ENCODE data around the gene PPP6R3. TPM values are rescaled to one million over a fixed set of nuclear protein-coding genes. Genes with fewer than 3 reads are reported as not detected.

The PPP6R3 gene
- total and polyA plus RNA-seq, 4 experiments from 2014 or later, result 22.2 to 147 (median 96.9) TPM

GRCh38 chr11:68653486-68654430 is 193.2 kb downstream of the PPP6R3 start:
- no peaks in the 10 kb centered on the region for H3K36me3 Mint-ChIP-seq
- H3K4me3 Mint-ChIP-seq, result no peak overlapping the region
- peaks cover 0 to 5% (median 0%) of the 10 kb centered on the region in 8 donors for H3K9me3 Mint-ChIP-seq
- H3K27me3 Mint-ChIP-seq, result peaks cover 13 to 17% of the 10 kb centered on the region in 2 donors
- POLR2A ChIA-PET (ENCODE audit: partially characterized antibody), result no interaction called here
- Histone ChIP-seq H3K4me3 (ENCODE audit: low read length in 2 of 2) (no peak overlapping the region), H3K27me3 (ENCODE audit: insufficient read depth, low read length) (no peaks in the 10 kb centered on the region), H3K27ac (ENCODE audit: low read depth, low read length) (no peak overlapping the region), H3K9me3 (ENCODE audit: control insufficient read depth in 1 of 2, low read length in 2 of 2) (no peaks in the 10 kb centered on the region), H3K36me3 (ENCODE audit: insufficient read depth, low read length) (no peaks in the 10 kb centered on the region), H3K4me1 (ENCODE audit: insufficient read depth, low read length) (no peaks in the 10 kb centered on the region)
- intact Hi-C loops (cut with micrococcal nuclease), result no loop called here
- H3K27ac Mint-ChIP-seq, result no peak overlapping the region
- H3K4me1 Mint-ChIP-seq, result no peaks in the 10 kb centered on the region
- CTCF ChIA-PET (ENCODE audit: partially characterized antibody), result no interaction called here
- no peak for DNase-seq

- Mint-ChIP-seq H3K27ac (no peak overlapping the region), H3K9me3 (peaks cover 0 to 5% (median 0%) of the 10 kb centered on the region in 8 donors), H3K4me1 (no peaks in the 10 kb centered on the region), H3K27me3 (peaks cover 12 to 17% of the 10 kb centered on the region in 2 donors), H3K4me3 (no peak overlapping the region), H3K36me3 (no peaks in the 10 kb centered on the region)
- intact Hi-C loops (cut with micrococcal nuclease), result no loop called here
- no peak for DNase-seq
- ChIA-PET POLR2A (ENCODE audit: partially characterized antibody) (no interaction called here), CTCF (ENCODE audit: partially characterized antibody) (no interaction called here)
- no peaks in the 10 kb centered on the region for H3K36me3 ChIP-seq (ENCODE audit: insufficient read depth, low read length)
- no peak overlapping the region for H3K4me3 ChIP-seq (ENCODE audit: low read length in 2 of 2)
- no peak overlapping the region for H3K27ac ChIP-seq (ENCODE audit: low read depth, low read length)
- H3K9me3 ChIP-seq (ENCODE audit: control insufficient read depth in 1 of 2, low read length in 2 of 2), result no peaks in the 10 kb centered on the region
- no peaks in the 10 kb centered on the region for H3K27me3 ChIP-seq (ENCODE audit: insufficient read depth, low read length)
- no peaks in the 10 kb centered on the region for H3K4me1 ChIP-seq (ENCODE audit: insufficient read depth, low read length)
These were observed 194.4 kb downstream of the PPP6R3 start for GRCh38 chr11:68654978-68655377.

GRCh38 chr11:68655406-68655805 is 194.9 kb downstream of the PPP6R3 start:
- CTCF ChIA-PET (ENCODE audit: partially characterized antibody), result no interaction called here
- Mint-ChIP-seq H3K9me3 (peaks cover 0 to 5% (median 0%) of the 10 kb centered on the region in 8 donors), H3K27me3 (peaks cover 10 to 18% of the 10 kb centered on the region in 2 donors), H3K27ac (no peak overlapping the region), H3K4me3 (no peak overlapping the region), H3K4me1 (no peaks in the 10 kb centered on the region), H3K36me3 (no peaks in the 10 kb centered on the region)
- intact Hi-C loops (cut with micrococcal nuclease), result no loop called here
- Histone ChIP-seq H3K27ac (ENCODE audit: low read depth, low read length) (no peak overlapping the region), H3K27me3 (ENCODE audit: insufficient read depth, low read length) (no peaks in the 10 kb centered on the region), H3K36me3 (ENCODE audit: insufficient read depth, low read length) (no peaks in the 10 kb centered on the region), H3K9me3 (ENCODE audit: control insufficient read depth in 1 of 2, low read length in 2 of 2) (no peaks in the 10 kb centered on the region), H3K4me1 (ENCODE audit: insufficient read depth, low read length) (no peaks in the 10 kb centered on the region), H3K4me3 (ENCODE audit: low read length in 2 of 2) (no peak overlapping the region)
- POLR2A ChIA-PET (ENCODE audit: partially characterized antibody), result no interaction called here
- no peak for DNase-seq

GRCh38 chr11:68655806-68656205 is 195.3 kb downstream of the PPP6R3 start:
- H3K9me3 Mint-ChIP-seq, result peaks cover 0 to 5% (median 0%) of the 10 kb centered on the region in 8 donors
- CTCF ChIA-PET (ENCODE audit: partially characterized antibody), result no interaction called here
- H3K36me3 ChIP-seq (ENCODE audit: insufficient read depth, low read length), result no peaks in the 10 kb centered on the region

GRCh38 chr11:68657021-68657780 is 196.6 kb downstream of the PPP6R3 start:
- H3K9me3 Mint-ChIP-seq, result peaks cover 0 to 5% (median 0%) of the 10 kb centered on the region in 8 donors
- no peaks in the 10 kb centered on the region for H3K9me3 ChIP-seq (ENCODE audit: control insufficient read depth in 1 of 2, low read length in 2 of 2)
- no peaks in the 10 kb centered on the region for H3K4me1 ChIP-seq (ENCODE audit: insufficient read depth, low read length)
- H3K36me3 ChIP-seq (ENCODE audit: insufficient read depth, low read length), result no peaks in the 10 kb centered on the region
- ChIA-PET CTCF (ENCODE audit: partially characterized antibody) (no interaction called here), POLR2A (ENCODE audit: partially characterized antibody) (no interaction called here)
- no peak for DNase-seq
- intact Hi-C loops (cut with micrococcal nuclease), result no loop called here
- no peaks in the 10 kb centered on the region for H3K27me3 ChIP-seq (ENCODE audit: insufficient read depth, low read length)
- no peak overlapping the region for H3K27ac Mint-ChIP-seq
- H3K4me3 ChIP-seq (ENCODE audit: low read length in 2 of 2), result no peak overlapping the region
- no peaks in the 10 kb centered on the region for H3K4me1 Mint-ChIP-seq
- H3K27ac ChIP-seq (ENCODE audit: low read depth, low read length), result no peak overlapping the region
- peaks cover 14 to 21% of the 10 kb centered on the region in 2 donors for H3K27me3 Mint-ChIP-seq
- no peaks in the 10 kb centered on the region for H3K36me3 Mint-ChIP-seq
- no peak overlapping the region for H3K4me3 Mint-ChIP-seq

More at GRCh38 chr11:68655806-68656205, 195.3 kb downstream of the PPP6R3 start:
- no peak overlapping the region for H3K27ac ChIP-seq (ENCODE audit: low read depth, low read length)
- Mint-ChIP-seq H3K27me3 (peaks cover 10 to 19% of the 10 kb centered on the region in 2 donors), H3K4me1 (no peaks in the 10 kb centered on the region), H3K27ac (no peak overlapping the region), H3K4me3 (no peak overlapping the region), H3K36me3 (no peaks in the 10 kb centered on the region)
- H3K9me3 ChIP-seq (ENCODE audit: control insufficient read depth in 1 of 2, low read length in 2 of 2), result no peaks in the 10 kb centered on the region
- H3K4me1 ChIP-seq (ENCODE audit: insufficient read depth, low read length), result no peaks in the 10 kb centered on the region
- no peak overlapping the region for H3K4me3 ChIP-seq (ENCODE audit: low read length in 2 of 2)
- POLR2A ChIA-PET (ENCODE audit: partially characterized antibody), result no interaction called here
- intact Hi-C loops (cut with micrococcal nuclease), result no loop called here
- H3K27me3 ChIP-seq (ENCODE audit: insufficient read depth, low read length), result no peaks in the 10 kb centered on the region
- no peak for DNase-seq

GRCh38 chr11:68658097-68658496 is 197.5 kb downstream of the PPP6R3 start:
- Mint-ChIP-seq H3K4me1 (no peaks in the 10 kb centered on the region), H3K9me3 (peaks cover 0 to 5% (median 0%) of the 10 kb centered on the region in 8 donors), H3K36me3 (no peaks in the 10 kb centered on the region), H3K27me3 (peaks cover 18 to 24% of the 10 kb centered on the region in 2 donors), H3K4me3 (no peak overlapping the region), H3K27ac (no peak overlapping the region)
- DNase-seq, result no peak
- Histone ChIP-seq H3K27ac (ENCODE audit: low read depth, low read length) (no peak overlapping the region), H3K27me3 (ENCODE audit: insufficient read depth, low read length) (no peaks in the 10 kb centered on the region), H3K4me3 (ENCODE audit: low read length in 2 of 2) (no peak overlapping the region), H3K4me1 (ENCODE audit: insufficient read depth, low read length) (no peaks in the 10 kb centered on the region), H3K36me3 (ENCODE audit: insufficient read depth, low read length) (no peaks in the 10 kb centered on the region), H3K9me3 (ENCODE audit: control insufficient read depth in 1 of 2, low read length in 2 of 2) (no peaks in the 10 kb centered on the region)
- intact Hi-C loops (cut with micrococcal nuclease), result no loop called here
- CTCF ChIA-PET (ENCODE audit: partially characterized antibody), result interaction anchor here (1.5 kb wide), 1 partner anchor 11 kb away, joined by 3 read pairs; no protein-coding TSS in a partner anchor
- POLR2A ChIA-PET (ENCODE audit: partially characterized antibody), result no interaction called here

GRCh38 chr11:68658661-68659060 is 198.1 kb downstream of the PPP6R3 start:
- intact Hi-C loops (cut with micrococcal nuclease), result no loop called here
- Mint-ChIP-seq H3K9me3 (peaks cover 0 to 5% (median 0%) of the 10 kb centered on the region in 8 donors), H3K27me3 (peaks cover 18 to 24% of the 10 kb centered on the region in 2 donors), H3K36me3 (no peaks in the 10 kb centered on the region), H3K4me3 (no peak overlapping the region), H3K27ac (no peak overlapping the region), H3K4me1 (no peaks in the 10 kb centered on the region)
- H3K27me3 ChIP-seq (ENCODE audit: insufficient read depth, low read length), result no peaks in the 10 kb centered on the region
- no peak overlapping the region for H3K27ac ChIP-seq (ENCODE audit: low read depth, low read length)
- no peak overlapping the region for H3K4me3 ChIP-seq (ENCODE audit: low read length in 2 of 2)
- H3K4me1 ChIP-seq (ENCODE audit: insufficient read depth, low read length), result no peaks in the 10 kb centered on the region
- ChIA-PET POLR2A (ENCODE audit: partially characterized antibody) (no interaction called here), CTCF (ENCODE audit: partially characterized antibody) (interaction anchor here (1.5 kb wide), 1 partner anchor 10 kb away, joined by 3 read pairs; no protein-coding TSS in a partner anchor)
- no peaks in the 10 kb centered on the region for H3K36me3 ChIP-seq (ENCODE audit: insufficient read depth, low read length)
- DNase-seq, result no peak
- H3K9me3 ChIP-seq (ENCODE audit: control insufficient read depth in 1 of 2, low read length in 2 of 2), result no peaks in the 10 kb centered on the region

Measured in CD4-positive, alpha-beta memory T cell (primary cell).